ENCODE measurements around the gene SCARB2. TPM values are rescaled to one million over a fixed set of nuclear protein-coding genes. Genes with fewer than 3 reads are reported as not detected.

Gene SCARB2
- total RNA-seq, 1 donor from 2014 or later: 98.3 TPM

GRCh38 chr4:76175336-76175735 lies 38.3 kb downstream of the SCARB2 start:
- DNase-seq (ENCODE audit: low spot score, unreplicated experiment): no peak
- no peak overlapping the region for H3K4me3 Mint-ChIP-seq (ENCODE audit: low read depth)
- peaks cover 3% of the 10 kb centered on the region for H3K4me1 Mint-ChIP-seq (ENCODE audit: low read depth)
- no peak for TF ChIP-seq CTCF (IDR thresholded peaks at IDR 0.05; ENCODE audit: unreplicated experiment)
- H3K36me3 Mint-ChIP-seq (ENCODE audit: insufficient read depth): peaks cover 9% of the 10 kb centered on the region
- H3K9me3 Mint-ChIP-seq (ENCODE audit: low read depth): no peaks in the 10 kb centered on the region
- H3K27ac Mint-ChIP-seq: no peak overlapping the region
- no peaks in the 10 kb centered on the region for H3K27me3 Mint-ChIP-seq

GRCh38 chr4:76174216-76174615 lies 39.4 kb downstream of the SCARB2 start:
- Mint-ChIP-seq H3K27me3 (no peaks in the 10 kb centered on the region), H3K27ac (no peak overlapping the region), H3K4me3 (ENCODE audit: low read depth) (no peak overlapping the region), H3K9me3 (ENCODE audit: low read depth) (no peaks in the 10 kb centered on the region), H3K4me1 (ENCODE audit: low read depth) (no peaks in the 10 kb centered on the region), H3K36me3 (ENCODE audit: insufficient read depth) (peaks cover 8% of the 10 kb centered on the region)
- DNase-seq (ENCODE audit: low spot score, unreplicated experiment): no peak
- no peak for TF ChIP-seq CTCF (IDR thresholded peaks at IDR 0.05; ENCODE audit: unreplicated experiment)

- H3K4me1 Mint-ChIP-seq (ENCODE audit: low read depth): no peaks in the 10 kb centered on the region
- TF ChIP-seq CTCF (IDR thresholded peaks at IDR 0.05; ENCODE audit: unreplicated experiment): no peak
- no peaks in the 10 kb centered on the region for H3K27me3 Mint-ChIP-seq
- DNase-seq (ENCODE audit: low spot score, unreplicated experiment): no peak
- H3K36me3 Mint-ChIP-seq (ENCODE audit: insufficient read depth): peaks cover 12% of the 10 kb centered on the region
- H3K4me3 Mint-ChIP-seq (ENCODE audit: low read depth): no peak overlapping the region
- no peaks in the 10 kb centered on the region for H3K9me3 Mint-ChIP-seq (ENCODE audit: low read depth)
- no peak overlapping the region for H3K27ac Mint-ChIP-seq
These were observed 44.9 kb downstream of the SCARB2 start for GRCh38 chr4:76168688-76169087.

- no peak for DNase-seq (ENCODE audit: low spot score, unreplicated experiment)
- no peaks in the 10 kb centered on the region for H3K9me3 Mint-ChIP-seq (ENCODE audit: low read depth)
- TF ChIP-seq CTCF (IDR thresholded peaks at IDR 0.05; ENCODE audit: unreplicated experiment): no peak
- H3K27ac Mint-ChIP-seq: no peak overlapping the region
- H3K4me1 Mint-ChIP-seq (ENCODE audit: low read depth): no peaks in the 10 kb centered on the region
- H3K27me3 Mint-ChIP-seq: no peaks in the 10 kb centered on the region
- H3K36me3 Mint-ChIP-seq (ENCODE audit: insufficient read depth): peaks cover 19% of the 10 kb centered on the region
- H3K4me3 Mint-ChIP-seq (ENCODE audit: low read depth): no peak overlapping the region
These were observed 47.1 kb downstream of the SCARB2 start for GRCh38 chr4:76166480-76166879.

- DNase-seq (ENCODE audit: low spot score, unreplicated experiment): no peak
- Mint-ChIP-seq H3K4me1 (ENCODE audit: low read depth) (no peaks in the 10 kb centered on the region), H3K9me3 (ENCODE audit: low read depth) (no peaks in the 10 kb centered on the region), H3K27me3 (no peaks in the 10 kb centered on the region), H3K36me3 (ENCODE audit: insufficient read depth) (peaks cover 20% of the 10 kb centered on the region), H3K4me3 (ENCODE audit: low read depth) (no peak overlapping the region), H3K27ac (no peak overlapping the region)
- TF ChIP-seq CTCF (IDR thresholded peaks at IDR 0.05; ENCODE audit: unreplicated experiment): no peak
These were observed 53.3 kb downstream of the SCARB2 start for GRCh38 chr4:76160355-76160754.

Measured in progenitor cell of endocrine pancreas (in vitro differentiated cells).